Heart right ventricle (tissue), 16 donors: ENCODE results near the gene GRID1. TPM values are rescaled to one million over a fixed set of nuclear protein-coding genes. Genes with fewer than 3 reads are reported as not detected.

Experiments used
- ATAC-seq, 8 donors: fragments of 200-7000 bp; cut with Tn5 transposase; one replicate each; pipeline ENCODE4 v1.9.1; 2020; ENCODE audit warnings: mild to moderate bottlenecking in 8 of 8, moderate library complexity in 8 of 8, moderate number of reproducible peaks in 1 of 8
- DNase-seq, 2 donors: peaks; one replicate each; pipeline ENCODE4 v3.0.0-alpha.2; 2020
- H3K27ac ChIP-seq, 10 donors: fragments of 200-600 bp; sonication (generic) in 2 of 10; one replicate each; pipeline versions ENCODE4 v1.5.0 to v1.8.0; 2020 to 2022; ENCODE audit warnings: mild to moderate bottlenecking in 3 of 10
- H3K27me3 ChIP-seq, 7 donors: fragments of 200-600 bp; one replicate each; pipeline ENCODE4 v1.8.0; 2021 to 2022; ENCODE audit warnings: mild to moderate bottlenecking in 2 of 7
- H3K36me3 ChIP-seq, 9 donors: fragments of 200-600 bp; sonication (generic) in 1 of 9; one replicate each; pipeline versions ENCODE4 v1.5.0 to v1.8.0; 2020 to 2022; ENCODE audit warnings: mild to moderate bottlenecking in 2 of 9
- H3K4me1 ChIP-seq, 9 donors: fragments of 200-600 bp; sonication (generic) in 1 of 9; one replicate each; pipeline versions ENCODE4 v1.5.0 to v1.8.0; 2020 to 2022; ENCODE audit warnings: mild to moderate bottlenecking in 4 of 9
- H3K4me3 ChIP-seq, 10 donors: fragments of 200-600 bp; sonication (generic) in 2 of 10; one replicate each; pipeline versions ENCODE4 v1.5.0 to v1.8.0; 2020 to 2022; ENCODE audit warnings: mild to moderate bottlenecking in 7 of 10, moderate library complexity in 2 of 10
- H3K9me3 ChIP-seq, 11 donors: fragments of 200-600 bp in 10 of 11; sonication (generic) in 2 of 11; one replicate each; pipeline versions ENCODE4 v1.5.0 to v1.8.0; 2013 to 2022; ENCODE audit warnings: mild to moderate bottlenecking in 2 of 11, control low read depth in 1 of 11, moderate library complexity in 1 of 11
- WGBS, 2 donors: extraction: QIAGEN DNeasy Blood & Tissue Kit; methylation state at CpG; one replicate each; pipeline ENCODE4 v1.1.7; 2013; ENCODE audit warnings: inconsistent platforms in 1 of 2; 5-methylcytosine and 5-hydroxymethylcytosine counted together
- intact Hi-C, 10 donors: fragments of 100-400 bp; cut with DNase I; formaldehyde crosslinking; loops; one replicate each; pipeline versions ENCODE4 v1.11.1 to v1.14.2; 2022
- polyA plus RNA-seq, 2 donors: library from polyadenylated mRNA; stranded (reverse); fragments of 200-250 nt; gene quantifications; one replicate each; pipeline ENCODE4 v1.2.3, GENCODE V29; 2013
- total RNA-seq, 10 donors: library from RNA; stranded (reverse); fragmentation: NEBNext Ultra II Directional in 3 of 10; extraction: Animal tissue kit (Norgen Biotek cat#: 25700) in 3 of 10; gene quantifications; one replicate each; pipeline versions ENCODE4 v1.2.1 to v1.2.4, GENCODE V29; 2021 to 2023
- TF ChIP-seq, protein P1 (sequence below), 9 donors: fragments of 200-600 bp; sonication (generic) in 2 of 9; IDR thresholded peaks; one replicate each; pipeline versions ENCODE4 v1.5.0 to v1.8.0; 2021 to 2022; ENCODE audit warnings: antibody characterized with exemption in 9 of 9, mild to moderate bottlenecking in 5 of 9, moderate library complexity in 1 of 9
- donor health status: Arrhythmogenic right ventricular cardiomyopathy.
- donor health status: ischemic (EF 13 %, LVEDD 7.1; RV severe dilation, severe dysfunction).
- donor health status: healthy with polysubstance abuse.
- donor health status: DM: no; HTN: yes; CAD: no.
- donor health status: DM: no; HTN: no; CAD: no.
- donor health status: ischemic (EF 25% LVEDD 6.9; RV normal size, moderate dysfunction).
- donor health status: ischemic (EF 25% LVEDD 5.7; RV mildly dilated, moderate dysfunction).
- donor health status: healthy.
- donor health status: DM: yes; HTN: yes; CAD: no.
- donor health status: Ischemic cardiomyopathy.
- donor health status: ischemic (EF 35%, LVEDD 5.7; RV mildly dilated, moderate dysfunction).
- donor health status: nonischemic (EF 11% LVEDD 7.7; RV severe dilation, severe dysfunction).
- donor health status: DM: yes; HTN: yes; CAD: no.
- donor health status: PGD.
- donor health status: ischemic (EF 29% LVEDD 5.4; RV normal size, mild dysfunction).
- donor health status: nonischemic (EF 23%, LVEDD 6.1; RV moderate dilation, normal function).

Gene GRID1
- total and polyA plus RNA-seq, 12 donors, result 0.44 to 3.4 (median 1.5) TPM

DNA sequence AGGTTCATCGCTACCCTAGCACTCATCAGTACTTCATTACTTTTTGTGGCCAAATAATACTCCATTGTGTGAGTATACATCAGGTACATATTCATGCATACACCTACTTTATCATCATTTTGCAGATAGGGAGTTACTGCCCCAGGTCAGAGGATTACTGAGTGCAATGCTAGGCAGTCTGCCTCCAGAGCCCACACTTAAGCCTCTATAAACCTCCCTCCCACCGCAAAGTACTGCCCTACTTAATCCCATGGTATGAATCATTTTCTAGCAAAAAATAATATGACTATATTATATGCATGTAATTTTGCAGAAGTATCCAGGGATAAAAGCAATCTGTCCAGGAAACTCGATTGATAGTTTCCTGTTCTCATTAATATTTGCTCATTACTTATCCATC is 194.3 kb downstream of the GRID1 start:
- no peaks in the 10 kb centered on the region for H3K36me3 ChIP-seq
- intact Hi-C loops, result no loop called here
- DNase-seq (no peak), ATAC-seq (no peak)
- H3K9me3 ChIP-seq, result no peaks in the 10 kb centered on the region
- no peak overlapping the region for H3K4me3 ChIP-seq
- no peak overlapping the region for H3K27ac ChIP-seq
- H3K27me3 ChIP-seq, result peaks cover 0 to 4% (median 0%) of the 10 kb centered on the region in 7 donors
- WGBS, 2 donors, result 81 to 90% methylated on average over 3 of the region's 3 CpGs
- TF ChIP-seq, protein P1, sequence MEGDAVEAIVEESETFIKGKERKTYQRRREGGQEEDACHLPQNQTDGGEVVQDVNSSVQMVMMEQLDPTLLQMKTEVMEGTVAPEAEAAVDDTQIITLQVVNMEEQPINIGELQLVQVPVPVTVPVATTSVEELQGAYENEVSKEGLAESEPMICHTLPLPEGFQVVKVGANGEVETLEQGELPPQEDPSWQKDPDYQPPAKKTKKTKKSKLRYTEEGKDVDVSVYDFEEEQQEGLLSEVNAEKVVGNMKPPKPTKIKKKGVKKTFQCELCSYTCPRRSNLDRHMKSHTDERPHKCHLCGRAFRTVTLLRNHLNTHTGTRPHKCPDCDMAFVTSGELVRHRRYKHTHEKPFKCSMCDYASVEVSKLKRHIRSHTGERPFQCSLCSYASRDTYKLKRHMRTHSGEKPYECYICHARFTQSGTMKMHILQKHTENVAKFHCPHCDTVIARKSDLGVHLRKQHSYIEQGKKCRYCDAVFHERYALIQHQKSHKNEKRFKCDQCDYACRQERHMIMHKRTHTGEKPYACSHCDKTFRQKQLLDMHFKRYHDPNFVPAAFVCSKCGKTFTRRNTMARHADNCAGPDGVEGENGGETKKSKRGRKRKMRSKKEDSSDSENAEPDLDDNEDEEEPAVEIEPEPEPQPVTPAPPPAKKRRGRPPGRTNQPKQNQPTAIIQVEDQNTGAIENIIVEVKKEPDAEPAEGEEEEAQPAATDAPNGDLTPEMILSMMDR (IDR thresholded peaks at IDR 0.05), result no peak
- no peaks in the 10 kb centered on the region for H3K4me1 ChIP-seq

DNA sequence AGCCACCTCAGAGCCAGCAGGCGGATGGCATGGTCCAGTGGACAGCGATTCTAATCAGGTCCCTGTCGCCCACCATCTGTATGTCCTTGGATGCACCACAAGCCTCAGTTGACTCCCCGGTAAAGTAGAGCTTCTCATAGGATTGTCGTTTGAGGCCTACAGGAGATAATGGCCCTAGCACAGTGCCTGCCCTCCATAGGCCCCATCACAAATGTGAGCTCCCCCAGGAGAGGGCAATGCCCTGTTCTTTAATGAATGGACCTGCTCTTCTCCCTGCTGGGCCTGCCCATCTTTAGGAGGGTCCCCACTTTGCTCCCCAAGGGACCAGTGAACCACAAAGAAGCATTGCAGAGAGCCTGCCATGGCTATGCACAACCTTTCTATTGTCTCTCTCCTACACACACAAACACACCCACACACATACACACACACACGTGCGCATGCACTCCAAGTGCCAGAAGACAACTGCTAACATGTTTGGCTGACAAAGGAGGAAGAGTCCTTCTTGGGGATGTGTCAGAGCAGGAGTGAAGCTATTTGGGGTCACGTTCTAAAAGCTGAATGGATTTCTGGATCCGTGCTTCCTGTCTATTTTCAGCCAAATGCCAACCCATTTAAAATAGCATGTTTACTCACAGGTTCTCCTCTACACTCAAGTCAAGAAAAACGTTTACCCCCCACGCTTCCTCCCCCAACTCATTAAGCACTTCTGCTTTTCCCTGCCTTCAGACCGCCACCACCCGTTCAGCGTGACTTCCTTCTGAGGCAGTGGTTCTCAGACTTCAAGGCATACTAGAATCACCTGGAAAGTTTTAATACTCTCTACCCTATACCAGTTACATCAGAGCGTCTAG is 196.1 kb downstream of the GRID1 start:
- WGBS, 2 donors, result 84 to 86% methylated on average over 15 of the region's 15 CpGs
- Histone ChIP-seq H3K27ac (no peak overlapping the region), H3K4me1 (no peaks in the 10 kb centered on the region), H3K9me3 (no peaks in the 10 kb centered on the region), H3K27me3 (no peaks in the 10 kb centered on the region), H3K4me3 (no peak overlapping the region), H3K36me3 (no peaks in the 10 kb centered on the region)
- ATAC-seq (no peak), DNase-seq (no peak)
- intact Hi-C loops, result no loop called here
- TF ChIP-seq, protein P1 (IDR thresholded peaks at IDR 0.05), result no peak

DNA sequence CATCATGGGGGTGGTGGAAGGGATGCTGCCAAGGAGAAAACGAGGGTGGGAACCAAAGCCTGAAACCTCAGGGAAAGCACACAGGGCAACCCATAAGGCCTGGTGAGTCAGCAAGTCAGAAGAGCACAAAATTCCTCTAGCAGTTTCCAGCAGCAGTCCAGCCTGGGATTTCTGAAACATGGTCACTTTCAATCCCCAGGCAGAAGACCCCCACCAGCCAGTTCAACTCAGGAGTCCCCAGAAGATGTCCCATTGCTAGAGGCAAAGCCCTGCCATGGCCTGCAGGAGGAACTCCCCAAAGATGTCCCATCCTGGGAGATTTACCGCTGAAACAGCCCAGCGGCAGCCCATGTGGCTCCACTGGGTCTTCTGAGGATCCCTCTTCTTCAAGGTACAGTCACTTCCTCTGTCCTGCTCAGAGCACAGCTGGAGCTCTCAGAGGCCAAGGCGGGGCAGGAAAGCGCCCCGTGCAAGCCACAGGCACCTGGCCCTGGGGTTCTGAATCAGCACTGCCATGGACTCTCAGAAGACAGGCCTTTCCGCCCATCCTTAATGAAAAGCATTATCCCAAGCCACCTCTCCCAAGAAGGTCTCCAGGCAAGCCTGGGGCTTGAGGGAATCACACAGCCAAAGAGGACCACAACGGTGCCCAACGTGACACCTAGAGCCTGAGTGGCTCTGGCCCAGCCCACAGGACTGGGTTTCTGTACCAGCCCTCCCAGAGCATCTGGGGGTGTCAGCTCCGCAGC is 196.9 kb downstream of the GRID1 start:
- Histone ChIP-seq H3K27ac (no peak overlapping the region), H3K27me3 (no peaks in the 10 kb centered on the region), H3K4me1 (no peaks in the 10 kb centered on the region), H3K9me3 (no peaks in the 10 kb centered on the region), H3K36me3 (no peaks in the 10 kb centered on the region), H3K4me3 (no peak overlapping the region)
- TF ChIP-seq, protein P1 (IDR thresholded peaks at IDR 0.05), result no peak
- DNase-seq (no peak), ATAC-seq (peak in 1 of 8 donors; percentile 41)
- intact Hi-C loops, result no loop called here
- 84 to 89% methylated on average over 10 of the region's 10 CpGs for WGBS, 2 donors

DNA sequence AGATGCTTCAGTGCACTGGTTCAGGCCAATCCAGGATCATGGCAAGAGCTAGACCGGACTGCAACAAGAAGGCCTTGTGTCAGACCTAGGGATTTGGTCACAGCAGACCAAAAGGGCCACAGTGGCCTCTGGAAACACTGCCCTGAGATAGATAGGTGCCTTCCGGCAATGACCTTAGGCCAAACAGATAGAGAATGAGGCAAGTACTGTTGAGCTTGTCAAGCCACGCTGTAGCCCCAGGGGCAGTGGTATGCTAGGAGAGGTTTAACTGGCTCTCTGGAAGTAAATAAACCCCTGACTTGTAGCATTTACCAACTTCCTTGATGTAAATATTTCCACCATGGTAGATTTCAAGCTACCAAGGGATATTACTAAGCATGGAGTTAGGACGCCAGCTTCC is 197.5 kb downstream of the GRID1 start:
- DNase-seq (no peak), ATAC-seq (no peak)
- 91 to 92% methylated on average over 4 of the region's 4 CpGs for WGBS, 2 donors
- Histone ChIP-seq H3K36me3 (no peaks in the 10 kb centered on the region), H3K27ac (no peak overlapping the region), H3K9me3 (no peaks in the 10 kb centered on the region), H3K27me3 (no peaks in the 10 kb centered on the region), H3K4me3 (no peak overlapping the region), H3K4me1 (no peaks in the 10 kb centered on the region)
- TF ChIP-seq, protein P1 (IDR thresholded peaks at IDR 0.05), result no peak
- intact Hi-C loops, result no loop called here
